CD4-positive, alpha-beta T cell treated with Interleukin-17A for 1 hour (primary cell): Measurements from ENCODE around the gene SRGAP2.
"Not testable (repeated sequence)": the region's sequence is repeated elsewhere in the genome, so short reads cannot be mapped to it uniquely, and the experiment has no call there.

ENCODE experiments used
- DNase-seq: peaks from one replicate; pipeline ENCODE4 v3.0.0-alpha.2; 2020

The SRGAP2 gene

DNA sequence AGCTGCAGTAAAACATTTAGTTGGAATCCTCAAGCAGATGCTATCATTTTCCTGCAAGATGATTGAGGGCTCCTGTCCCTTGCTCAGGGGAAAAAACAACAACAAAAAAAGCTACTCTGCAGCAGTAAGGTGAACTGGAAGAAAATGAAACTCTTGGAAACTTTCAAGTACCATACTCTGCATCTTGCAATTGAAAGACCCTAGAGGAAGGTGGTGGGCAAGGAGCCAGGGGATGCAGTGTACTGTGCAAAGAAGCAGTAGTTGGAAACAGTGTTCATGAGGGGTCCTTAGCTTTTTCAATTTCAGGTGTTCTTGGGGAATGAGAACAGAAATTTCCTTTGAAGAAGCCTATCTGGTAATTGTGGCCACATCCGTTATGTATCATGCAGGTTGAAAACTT is 7.5 kb downstream of the SRGAP2 start:
- DNase-seq = not testable (repeated sequence)

GRCh38 chr1:206215600-206216392 is 12.5 kb downstream of the SRGAP2 start:
- DNase-seq = not testable (repeated sequence)

GRCh38 chr1:206218285-206218684 is 14.9 kb downstream of the SRGAP2 start:
- DNase-seq = not testable (repeated sequence)

DNA sequence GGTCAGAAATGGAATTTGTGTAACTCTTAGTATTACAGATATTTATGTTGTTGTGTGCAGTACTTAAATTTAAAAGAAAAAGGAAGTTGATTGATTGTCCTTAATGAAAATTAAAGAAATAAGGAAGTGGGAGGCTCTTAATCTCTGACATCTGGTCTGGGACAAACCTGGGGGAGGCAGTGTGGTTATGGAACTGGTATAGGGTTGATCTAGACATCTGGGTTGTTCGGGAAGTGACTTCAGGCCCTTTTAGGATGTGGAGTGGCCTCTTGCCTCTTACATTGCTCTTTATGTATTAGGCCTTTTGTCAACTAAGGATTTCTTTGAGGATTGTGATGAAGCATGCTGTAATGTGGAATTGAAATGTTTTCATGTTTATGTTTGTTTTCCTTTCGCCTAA is 15.4 kb downstream of the SRGAP2 start:
- not testable (repeated sequence) for DNase-seq

DNA sequence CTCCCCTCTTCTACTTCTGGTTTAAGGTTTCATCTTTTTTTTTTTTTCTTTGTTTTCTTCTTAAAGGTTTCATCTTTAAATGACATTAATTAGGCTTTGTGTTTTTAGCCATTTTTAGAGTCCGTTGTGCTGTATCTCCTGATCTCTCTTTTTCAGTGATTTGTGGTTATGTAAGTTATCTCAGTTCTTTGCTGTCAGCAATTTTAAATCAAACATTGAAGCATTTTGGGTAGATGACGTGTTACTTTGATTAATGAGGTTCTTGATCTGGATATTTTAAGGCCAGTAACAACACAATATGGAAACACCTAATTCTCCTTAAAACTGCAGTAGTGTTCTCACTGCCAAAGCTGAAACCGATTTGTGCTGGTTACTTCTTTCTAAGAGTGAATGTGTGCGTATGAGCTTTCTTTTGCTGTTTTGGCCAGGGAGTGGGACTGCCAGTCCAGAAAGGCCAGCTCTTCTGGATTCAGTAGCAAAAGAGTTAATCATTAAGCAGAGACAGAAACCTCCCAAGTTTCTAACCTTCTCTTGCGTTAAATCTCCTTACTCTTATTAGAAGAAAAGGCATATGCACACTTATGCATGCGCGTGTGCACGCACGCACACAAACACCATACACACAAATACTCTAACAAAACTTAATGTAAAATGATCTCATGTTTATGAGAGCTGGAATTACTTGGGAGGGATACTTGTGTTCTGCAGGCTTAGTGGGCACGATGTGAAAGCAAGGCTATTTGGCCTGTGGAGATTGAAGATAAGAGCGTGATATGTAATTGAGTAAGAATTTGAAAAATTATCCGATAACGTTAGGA is 16.4 kb downstream of the SRGAP2 start:
- not testable (repeated sequence) for DNase-seq

- DNase-seq = peak; percentile 13
Measured at GRCh38 chr1:206220332-206221000, 17.1 kb downstream of the SRGAP2 start.

- not testable (repeated sequence) for DNase-seq
Measured at GRCh38 chr1:206221585-206221984, 18.2 kb downstream of the SRGAP2 start.

GRCh38 chr1:206224190-206224776 is 20.9 kb downstream of the SRGAP2 start:
- not testable (repeated sequence) for DNase-seq

GRCh38 chr1:206225386-206225785 is 22.0 kb downstream of the SRGAP2 start:
- not testable (repeated sequence) for DNase-seq

- not testable (repeated sequence) for DNase-seq
Measured at GRCh38 chr1:206226886-206227285, 23.5 kb downstream of the SRGAP2 start.

- not testable (repeated sequence) for DNase-seq
Measured at GRCh38 chr1:206229286-206229685, 25.9 kb downstream of the SRGAP2 start.

DNA sequence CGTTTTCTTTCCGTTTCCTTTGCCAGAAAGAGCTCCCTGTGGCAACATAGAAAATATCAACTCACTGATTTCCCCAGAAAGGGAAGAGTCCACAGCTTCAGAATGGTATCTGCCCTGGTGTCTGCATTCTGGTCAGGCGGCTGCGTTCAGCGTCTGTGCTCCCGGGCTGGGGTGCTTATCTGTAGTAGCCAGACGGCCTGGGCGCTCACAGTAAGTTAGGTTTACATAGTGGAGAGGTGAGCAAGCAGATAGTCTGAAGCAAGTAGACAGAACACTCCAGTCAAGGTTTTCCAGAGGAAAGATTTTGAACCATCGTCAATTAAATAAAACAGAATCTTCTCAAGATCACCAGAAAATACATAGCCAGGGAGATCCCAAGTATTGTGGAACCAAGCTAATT is 28.6 kb downstream of the SRGAP2 start:
- DNase-seq = not testable (repeated sequence)

GRCh38 chr1:206232970-206233645 is 29.8 kb downstream of the SRGAP2 start:
- DNase-seq = not testable (repeated sequence)

- DNase-seq = not testable (repeated sequence)
Measured at GRCh38 chr1:206234189-206234916, 31.0 kb downstream of the SRGAP2 start.

- DNase-seq = not testable (repeated sequence)
Measured at GRCh38 chr1:206235190-206235589, 31.8 kb downstream of the SRGAP2 start.

GRCh38 chr1:206240288-206240687 is 36.9 kb downstream of the SRGAP2 start:
- DNase-seq = peak; percentile 7

- peak; percentile 9 for DNase-seq
Measured at GRCh38 chr1:206243335-206243734, 40.0 kb downstream of the SRGAP2 start.

DNA sequence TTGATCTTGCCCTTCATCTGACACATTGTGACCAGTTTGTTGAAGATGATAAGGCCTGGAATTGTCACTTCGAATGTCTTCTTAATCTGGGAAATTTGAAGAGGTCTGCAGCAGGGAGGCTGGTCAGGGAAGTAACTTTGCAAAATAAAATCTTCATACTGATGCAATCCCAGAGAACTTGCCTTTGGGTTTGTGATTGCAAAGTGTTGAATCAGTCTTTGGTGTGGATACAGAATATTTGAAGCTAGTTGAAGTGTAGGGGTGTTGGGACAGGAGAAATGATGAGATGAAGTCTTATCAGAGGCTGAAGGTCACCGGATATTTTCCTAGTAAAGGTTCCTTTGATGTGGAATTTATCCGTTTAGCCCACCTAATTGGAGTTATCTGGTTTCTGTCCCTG is 42.1 kb downstream of the SRGAP2 start:
- DNase-seq = not testable (repeated sequence)

- not testable (repeated sequence) for DNase-seq
Measured at GRCh38 chr1:206246129-206246886, 43.0 kb downstream of the SRGAP2 start.

DNA sequence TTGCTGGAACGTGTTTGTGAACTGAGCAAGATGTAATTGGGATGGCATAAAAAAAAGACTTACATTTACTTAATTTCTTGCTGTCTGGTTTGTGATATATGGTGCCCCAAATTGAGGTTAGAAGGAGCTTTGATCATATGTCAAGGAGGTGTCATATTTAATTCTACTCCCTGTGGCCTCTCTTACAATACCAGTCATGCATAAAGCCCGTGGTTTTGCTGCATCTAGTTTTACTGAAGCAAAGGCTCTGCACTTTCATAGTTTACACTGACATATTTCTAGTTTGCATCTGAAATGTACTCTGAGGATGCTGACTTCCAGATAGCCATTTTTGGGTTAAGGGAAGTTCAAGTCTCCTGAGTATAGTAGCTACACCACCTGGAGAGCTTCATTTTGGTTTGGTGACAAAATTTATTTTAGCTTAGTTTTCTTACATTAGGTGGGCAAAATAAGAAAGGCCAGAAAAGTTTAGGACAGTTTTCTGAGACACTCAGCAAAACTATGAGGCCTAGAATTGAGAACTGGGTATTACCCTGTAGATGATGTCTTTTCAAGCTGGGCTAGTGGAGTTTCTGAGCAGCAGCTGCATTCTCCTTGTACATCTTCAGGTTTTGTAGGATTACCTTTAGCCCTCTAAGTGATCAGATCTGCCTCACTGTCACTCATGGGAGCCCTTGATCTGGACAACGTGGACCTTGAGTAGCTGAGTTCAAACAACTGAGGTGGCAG is 47.8 kb downstream of the SRGAP2 start:
- DNase-seq = not testable (repeated sequence)
